ENCODE data around the gene SLC35E4. TPM values are rescaled to one million over a fixed set of nuclear protein-coding genes. Genes with fewer than 3 reads are reported as not detected.

Gene SLC35E4
- polyA plus RNA-seq, 1 of the 3 experiments (the other 2 are of a cell fraction) = 2.8 TPM

- TF ChIP-seq REST (IDR thresholded peaks at IDR 0.05; ENCODE audit: low read depth, low read length) = no peak
- TF ChIP-seq JUND (IDR thresholded peaks at IDR 0.05) = no peak
- no peak for TF ChIP-seq YY1 (IDR thresholded peaks at IDR 0.05; ENCODE audit: low read depth)
- no peak for TF ChIP-seq MEF2A (IDR thresholded peaks at IDR 0.05; ENCODE audit: borderline replicate concordance, low read depth)
Measured at GRCh38 chr22:30637701-30638114, 2.1 kb downstream of the SLC35E4 start (continued).

GRCh38 chr22:30640361-30640760 is 4.8 kb downstream of the SLC35E4 start:
- Histone ChIP-seq H3K36me3 (replicated peaks in 1 of 2; ENCODE audit: control insufficient read depth in 1 of 2, insufficient read depth in 2 of 2, low read length in 1 of 2) (peaks cover 0 to 3% of the 10 kb centered on the region in 2 experiments), H3K27ac (ENCODE audit: low read depth in 2 of 2, low read length in 1 of 2) (no peak overlapping the region), H3K4me3 (ENCODE audit: low read depth in 2 of 2, low read length in 1 of 2) (no peak overlapping the region), H3F3A (replicated peaks; ENCODE audit: insufficient read depth) (peaks cover 14% of the 10 kb centered on the region), H3K79me2 (ENCODE audit: insufficient read depth) (peaks cover 71% of the 10 kb centered on the region), H3K9me3 (no peaks in the 10 kb centered on the region), H3K9ac (no peak overlapping the region), H3K9me2 (no peaks in the 10 kb centered on the region), H3K27me3 (ENCODE audit: insufficient read depth) (no peaks in the 10 kb centered on the region), H3K4me2 (no peak overlapping the region), H4K20me1 (ENCODE audit: insufficient read depth) (no peaks in the 10 kb centered on the region), H3K4me1 (ENCODE audit: control insufficient read depth in 1 of 2, insufficient read depth in 2 of 2, low read depth in 1 of 2, low read length in 1 of 2) (peaks cover 21 to 38% of the 10 kb centered on the region in 2 experiments; a peak in 2 of 4 replicates), H2AFZ (ENCODE audit: low read depth) (no peak overlapping the region)
- no peak for DNase-seq
- TF ChIP-seq POLR2AphosphoS5 (IDR thresholded peaks at IDR 0.05; ENCODE audit: low read depth, low read length) (no peak), NFIC (IDR thresholded peaks at IDR 0.05; ENCODE audit: borderline replicate concordance) (no peak), GATA2 (CRISPR knock-in tag; IDR thresholded peaks at IDR 0.05) (no peak), USF2 (IDR thresholded peaks at IDR 0.05; ENCODE audit: borderline replicate concordance, low read depth, low read length) (no peak), IRF3 (IDR thresholded peaks at IDR 0.05; ENCODE audit: low read depth, low read length) (no peak), RXRA (IDR thresholded peaks at IDR 0.05; ENCODE audit: borderline replicate concordance, low read depth) (no peak), FOSL2 (IDR thresholded peaks at IDR 0.05; ENCODE audit: borderline replicate concordance, low read depth) (no peak), GABPA (IDR thresholded peaks at IDR 0.05; ENCODE audit: low read depth) (no peak), TCF12 (IDR thresholded peaks at IDR 0.05) (no peak), MAX (IDR thresholded peaks at IDR 0.05; ENCODE audit: low read depth) (no peak)
- ChIA-PET CTCF (no interaction called here), POLR2A (no interaction called here)
- WGBS (ENCODE audit: low lambda C conversion rate) = 98% methylated on average over 3 of the region's 4 CpGs
